GM18502 (cell line): ENCODE results near the gene TFEB.

Experiments
- ATAC-seq: cut with Tn5 transposase; IDR thresholded peaks from one replicate; pipeline ENCODE4 v1.9.1; 2021; ENCODE audit warnings: mild to moderate bottlenecking; ENCODE audit not compliant: unreplicated experiment, poor library complexity

Gene TFEB

GRCh38 chr6:41740366-41741162 lies 5.2 kb upstream of the TFEB start:
- ATAC-seq = no peak

GRCh38 chr6:41739041-41739440 lies 3.6 kb upstream of the TFEB start:
- ATAC-seq = no peak

- ATAC-seq = no peak
Measured at GRCh38 chr6:41737591-41738130, 2.3 kb upstream of the TFEB start.

- no peak for ATAC-seq
Measured at GRCh38 chr6:41736800-41737555, 1.6 kb upstream of the TFEB start.

- ATAC-seq = no peak
Measured at GRCh38 chr6:41736186-41736733, 852 bp upstream of the TFEB start.

- peak; percentile 29 for ATAC-seq
Measured at GRCh38 chr6:41734666-41735426, 562 bp downstream of the TFEB start.

- ATAC-seq = peak; percentile 54
Measured at GRCh38 chr6:41733707-41734665, 1.4 kb downstream of the TFEB start.

- no peak for ATAC-seq
Measured at GRCh38 chr6:41733360-41733706, 2.1 kb downstream of the TFEB start.

- ATAC-seq = peak; percentile 36
Measured at GRCh38 chr6:41732591-41733359, 2.6 kb downstream of the TFEB start.

GRCh38 chr6:41732149-41732548 lies 3.3 kb downstream of the TFEB start:
- no peak for ATAC-seq

- no peak for ATAC-seq
Measured at GRCh38 chr6:41731561-41732086, 3.8 kb downstream of the TFEB start.

- ATAC-seq = no peak
Measured at GRCh38 chr6:41730531-41731436, 4.6 kb downstream of the TFEB start.

- no peak for ATAC-seq
Measured at GRCh38 chr6:41729624-41730023, 5.8 kb downstream of the TFEB start.

- ATAC-seq = no peak
Measured at GRCh38 chr6:41728954-41729353, 6.5 kb downstream of the TFEB start.

- no peak for ATAC-seq
Measured at GRCh38 chr6:41728073-41728936, 7.1 kb downstream of the TFEB start.

- no peak for ATAC-seq
Measured at GRCh38 chr6:41727705-41728072, 7.7 kb downstream of the TFEB start.

GRCh38 chr6:41726876-41727275 lies 8.5 kb downstream of the TFEB start:
- ATAC-seq = no peak
